ENCODE measurements around the gene EFNB2.

Gene EFNB2

GRCh38 chr13:106491928-106492587 lies 43.4 kb downstream of the EFNB2 start:
- Histone ChIP-seq H3K27me3 (ENCODE audit: control insufficient read depth in 1 of 2, insufficient read depth in 1 of 2, low read length in 2 of 2) (no peaks in the 10 kb centered on the region), H2BK120ac (ENCODE audit: low read depth, low read length) (no peak overlapping the region), H3K23ac (ENCODE audit: low read length in 2 of 2) (no peak overlapping the region), H3K9me3 (ENCODE audit: control insufficient read depth, low read length) (no peaks in the 10 kb centered on the region), H3K4ac (ENCODE audit: low read depth in 1 of 2, low read length in 2 of 2) (no peak overlapping the region), H2BK5ac (ENCODE audit: low read depth, low read length, poor library complexity, severe bottlenecking) (no peak overlapping the region), H3K18ac (ENCODE audit: low read depth in 1 of 2, low read length in 2 of 2) (no peak overlapping the region), H3K36me3 (ENCODE audit: control insufficient read depth in 1 of 2, insufficient read depth in 2 of 2, low read depth in 1 of 2, low read length in 2 of 2) (peaks cover 5 to 29% of the 10 kb centered on the region in 2 experiments), H3K4me3 (ENCODE audit: insufficient read depth in 1 of 2, low read depth in 1 of 2, low read length in 2 of 2) (no peak overlapping the region), H3K4me2 (ENCODE audit: low read length, poor library complexity, severe bottlenecking) (no peak overlapping the region), H3K9ac (ENCODE audit: low read length) (no peak overlapping the region), H3K4me1 (ENCODE audit: control insufficient read depth, insufficient read depth, low read depth, low read length) (no peaks in the 10 kb centered on the region), H4K91ac (ENCODE audit: low read length) (no peak overlapping the region), H3K79me1 (replicated peaks; ENCODE audit: low read length, poor library complexity, severe bottlenecking) (peaks cover 34% of the 10 kb centered on the region), H4K8ac (ENCODE audit: low read length) (no peak overlapping the region), H2AFZ (ENCODE audit: low read depth, low read length) (no peak overlapping the region), H3K27ac (ENCODE audit: low read length, poor library complexity, severe bottlenecking) (no peak overlapping the region), H2BK12ac (ENCODE audit: low read length in 2 of 2) (no peak overlapping the region), H3K14ac (ENCODE audit: low read length in 2 of 2) (peak overlapping the region in 1 of 2 experiments; percentile 19), H2BK15ac (ENCODE audit: low read depth, poor library complexity, severe bottlenecking) (no peak overlapping the region), H2AK5ac (ENCODE audit: low read length, severe bottlenecking) (no peak overlapping the region)
- DNase-seq: no peak
- 98% methylated on average over 14 of the region's 14 CpGs for WGBS

GRCh38 chr13:106491463-106491862 lies 44.0 kb downstream of the EFNB2 start:
- DNase-seq: no peak
- Histone ChIP-seq H4K8ac (ENCODE audit: low read length) (no peak overlapping the region), H3K27me3 (ENCODE audit: control insufficient read depth in 1 of 2, insufficient read depth in 1 of 2, low read length in 2 of 2) (peaks cover 0 to 2% of the 10 kb centered on the region in 2 experiments), H2AK5ac (ENCODE audit: low read length, severe bottlenecking) (no peak overlapping the region), H2BK12ac (ENCODE audit: low read length in 2 of 2) (no peak overlapping the region), H3K36me3 (ENCODE audit: control insufficient read depth in 1 of 2, insufficient read depth in 2 of 2, low read depth in 1 of 2, low read length in 2 of 2) (peaks cover 5 to 29% of the 10 kb centered on the region in 2 experiments), H3K14ac (ENCODE audit: low read length in 2 of 2) (no peak overlapping the region), H3K79me1 (replicated peaks; ENCODE audit: low read length, poor library complexity, severe bottlenecking) (peaks cover 32% of the 10 kb centered on the region), H2BK15ac (ENCODE audit: low read depth, poor library complexity, severe bottlenecking) (no peak overlapping the region), H3K27ac (ENCODE audit: low read length, poor library complexity, severe bottlenecking) (no peak overlapping the region), H3K9me3 (ENCODE audit: control insufficient read depth, low read length) (no peaks in the 10 kb centered on the region), H2BK120ac (ENCODE audit: low read depth, low read length) (no peak overlapping the region), H3K18ac (ENCODE audit: low read depth in 1 of 2, low read length in 2 of 2) (no peak overlapping the region), H3K23ac (ENCODE audit: low read length in 2 of 2) (no peak overlapping the region), H3K4ac (ENCODE audit: low read depth in 1 of 2, low read length in 2 of 2) (no peak overlapping the region), H3K4me2 (ENCODE audit: low read length, poor library complexity, severe bottlenecking) (no peak overlapping the region), H4K91ac (ENCODE audit: low read length) (no peak overlapping the region), H2BK5ac (ENCODE audit: low read depth, low read length, poor library complexity, severe bottlenecking) (no peak overlapping the region), H3K4me1 (ENCODE audit: control insufficient read depth, insufficient read depth, low read depth, low read length) (no peaks in the 10 kb centered on the region), H3K4me3 (ENCODE audit: insufficient read depth in 1 of 2, low read depth in 1 of 2, low read length in 2 of 2) (no peak overlapping the region), H2AFZ (ENCODE audit: low read depth, low read length) (no peak overlapping the region), H3K9ac (ENCODE audit: low read length) (no peak overlapping the region)
- WGBS: 95% methylated on average over 10 of the region's 11 CpGs

DNA sequence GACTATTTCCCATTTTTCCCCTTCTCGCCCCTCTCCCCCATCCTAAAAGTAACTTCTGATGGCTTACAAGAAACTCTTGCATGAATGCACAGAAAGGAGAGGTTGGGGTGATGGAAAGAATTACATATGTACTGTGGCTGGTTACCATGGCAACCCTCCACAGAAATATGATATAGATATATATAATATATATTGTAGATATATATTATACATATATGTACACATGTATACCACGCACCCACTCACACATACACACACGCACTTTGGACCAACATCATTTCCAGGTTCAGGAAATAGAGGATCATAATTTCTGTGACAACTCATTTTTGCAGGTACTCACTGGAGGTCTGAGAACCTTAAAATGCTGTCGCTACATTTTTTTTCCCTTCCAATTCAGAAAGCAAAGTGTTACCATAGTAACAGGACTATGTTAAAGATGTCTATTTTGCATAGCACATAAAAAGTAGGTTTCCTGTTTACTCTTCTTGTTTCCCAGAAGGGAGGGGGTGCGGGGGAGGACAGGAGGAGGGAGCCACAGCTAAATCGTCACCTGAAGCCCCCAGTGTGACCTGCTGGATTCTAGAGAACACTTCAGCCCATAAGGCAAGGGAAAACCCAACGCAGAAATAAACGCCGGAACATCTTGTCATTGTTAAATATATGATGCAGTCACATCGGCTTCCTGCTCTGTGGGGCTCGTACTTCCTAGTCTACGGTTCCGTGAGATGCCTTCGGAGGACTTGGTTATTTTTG lies 44.7 kb downstream of the EFNB2 start:
- H2BK5ac ChIP-seq (ENCODE audit: low read depth, low read length, poor library complexity, severe bottlenecking): no peak overlapping the region
- 91% methylated on average over 12 of the region's 14 CpGs for WGBS

DNA sequence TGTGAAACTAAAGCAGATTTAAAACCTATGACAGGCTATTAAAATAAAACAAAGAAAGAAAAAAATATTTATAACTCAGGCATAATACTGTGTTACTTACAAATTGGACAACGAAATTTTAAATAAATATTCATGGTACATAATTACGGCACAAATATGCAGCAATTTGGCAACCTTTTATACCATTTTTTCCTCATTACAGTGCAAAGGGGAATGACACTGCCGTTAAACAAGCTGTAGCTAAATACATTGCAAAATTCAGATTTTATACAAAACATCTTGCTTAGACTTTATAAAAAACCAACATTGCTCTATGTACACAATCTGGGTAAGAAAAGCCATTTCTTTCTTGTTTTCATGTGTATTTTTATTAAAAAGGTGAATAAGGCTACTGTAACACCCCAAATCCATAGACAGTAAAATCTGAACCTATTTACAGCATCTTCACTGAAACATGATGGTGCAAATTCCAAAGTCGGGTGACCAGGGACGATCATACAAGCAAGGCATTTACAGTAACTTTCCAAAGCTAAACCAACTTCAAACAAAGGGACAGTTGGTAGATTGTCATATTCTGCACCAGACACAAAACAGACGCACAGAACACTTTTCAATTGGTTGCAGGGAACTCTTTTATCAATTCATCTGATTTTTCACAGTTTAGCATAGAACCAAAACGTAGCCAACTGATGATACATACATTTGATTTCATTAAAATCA lies 45.5 kb downstream of the EFNB2 start:
- no peak for DNase-seq
- H3K4me1 ChIP-seq (ENCODE audit: control insufficient read depth, insufficient read depth, low read depth, low read length): no peaks in the 10 kb centered on the region
- H3K9ac ChIP-seq (ENCODE audit: low read length): no peak overlapping the region
- no peak overlapping the region for H2AFZ ChIP-seq (ENCODE audit: low read depth, low read length)
- H2BK5ac ChIP-seq (ENCODE audit: low read depth, low read length, poor library complexity, severe bottlenecking): no peak overlapping the region
- peaks cover 5 to 29% of the 10 kb centered on the region in 2 experiments for H3K36me3 ChIP-seq (ENCODE audit: control insufficient read depth in 1 of 2, insufficient read depth in 2 of 2, low read depth in 1 of 2, low read length in 2 of 2)
- no peak overlapping the region for H3K27ac ChIP-seq (ENCODE audit: low read length, poor library complexity, severe bottlenecking)
- H3K4me3 ChIP-seq (ENCODE audit: insufficient read depth in 1 of 2, low read depth in 1 of 2, low read length in 2 of 2): no peak overlapping the region
- no peak overlapping the region for H3K4me2 ChIP-seq (ENCODE audit: low read length, poor library complexity, severe bottlenecking)
- 96% methylated on average over 7 of the region's 7 CpGs for WGBS
- no peak overlapping the region for H2BK12ac ChIP-seq (ENCODE audit: low read length in 2 of 2)
- H2AK5ac ChIP-seq (ENCODE audit: low read length, severe bottlenecking): no peak overlapping the region
- no peak overlapping the region for H3K23ac ChIP-seq (ENCODE audit: low read length in 2 of 2)
- no peaks in the 10 kb centered on the region for H3K9me3 ChIP-seq (ENCODE audit: control insufficient read depth, low read length)
- no peak overlapping the region for H3K14ac ChIP-seq (ENCODE audit: low read length in 2 of 2)
- H2BK120ac ChIP-seq (ENCODE audit: low read depth, low read length): no peak overlapping the region
- H3K79me1 ChIP-seq (replicated peaks; ENCODE audit: low read length, poor library complexity, severe bottlenecking): peaks cover 26% of the 10 kb centered on the region
- H4K8ac ChIP-seq (ENCODE audit: low read length): no peak overlapping the region
- peaks cover 0 to 10% of the 10 kb centered on the region in 2 experiments for H3K27me3 ChIP-seq (ENCODE audit: control insufficient read depth in 1 of 2, insufficient read depth in 1 of 2, low read length in 2 of 2)
- no peak overlapping the region for H3K18ac ChIP-seq (ENCODE audit: low read depth in 1 of 2, low read length in 2 of 2)
- H3K4ac ChIP-seq (ENCODE audit: low read depth in 1 of 2, low read length in 2 of 2): no peak overlapping the region
- H4K91ac ChIP-seq (ENCODE audit: low read length): no peak overlapping the region
- no peak overlapping the region for H2BK15ac ChIP-seq (ENCODE audit: low read depth, poor library complexity, severe bottlenecking)

More for the DNA sequence above, 44.7 kb downstream of the EFNB2 start:
- Histone ChIP-seq H3K36me3 (ENCODE audit: control insufficient read depth in 1 of 2, insufficient read depth in 2 of 2, low read depth in 1 of 2, low read length in 2 of 2) (peaks cover 5 to 29% of the 10 kb centered on the region in 2 experiments), H3K4me3 (ENCODE audit: insufficient read depth in 1 of 2, low read depth in 1 of 2, low read length in 2 of 2) (no peak overlapping the region), H3K79me1 (replicated peaks; ENCODE audit: low read length, poor library complexity, severe bottlenecking) (peaks cover 29% of the 10 kb centered on the region), H3K9ac (ENCODE audit: low read length) (no peak overlapping the region), H3K23ac (ENCODE audit: low read length in 2 of 2) (no peak overlapping the region), H3K27me3 (ENCODE audit: control insufficient read depth in 1 of 2, insufficient read depth in 1 of 2, low read length in 2 of 2) (peaks cover 0 to 6% of the 10 kb centered on the region in 2 experiments), H3K4ac (ENCODE audit: low read depth in 1 of 2, low read length in 2 of 2) (no peak overlapping the region), H2AK5ac (ENCODE audit: low read length, severe bottlenecking) (no peak overlapping the region), H2AFZ (ENCODE audit: low read depth, low read length) (no peak overlapping the region), H2BK15ac (ENCODE audit: low read depth, poor library complexity, severe bottlenecking) (no peak overlapping the region), H3K4me2 (ENCODE audit: low read length, poor library complexity, severe bottlenecking) (no peak overlapping the region), H3K14ac (ENCODE audit: low read length in 2 of 2) (no peak overlapping the region), H3K4me1 (ENCODE audit: control insufficient read depth, insufficient read depth, low read depth, low read length) (no peaks in the 10 kb centered on the region), H2BK12ac (ENCODE audit: low read length in 2 of 2) (no peak overlapping the region), H4K8ac (ENCODE audit: low read length) (no peak overlapping the region), H3K18ac (ENCODE audit: low read depth in 1 of 2, low read length in 2 of 2) (no peak overlapping the region), H3K27ac (ENCODE audit: low read length, poor library complexity, severe bottlenecking) (no peak overlapping the region), H4K91ac (ENCODE audit: low read length) (no peak overlapping the region), H2BK120ac (ENCODE audit: low read depth, low read length) (no peak overlapping the region), H3K9me3 (ENCODE audit: control insufficient read depth, low read length) (no peaks in the 10 kb centered on the region)
- no peak for DNase-seq

Data from mesenchymal stem cell (in vitro differentiated cells and primary cell).